Measurements from ENCODE around the gene TECPR2.
"Not testable (repeated sequence)": the region's sequence is repeated elsewhere in the genome, so short reads cannot be mapped to it uniquely, and the experiment has no call there.

The TECPR2 gene

DNA sequence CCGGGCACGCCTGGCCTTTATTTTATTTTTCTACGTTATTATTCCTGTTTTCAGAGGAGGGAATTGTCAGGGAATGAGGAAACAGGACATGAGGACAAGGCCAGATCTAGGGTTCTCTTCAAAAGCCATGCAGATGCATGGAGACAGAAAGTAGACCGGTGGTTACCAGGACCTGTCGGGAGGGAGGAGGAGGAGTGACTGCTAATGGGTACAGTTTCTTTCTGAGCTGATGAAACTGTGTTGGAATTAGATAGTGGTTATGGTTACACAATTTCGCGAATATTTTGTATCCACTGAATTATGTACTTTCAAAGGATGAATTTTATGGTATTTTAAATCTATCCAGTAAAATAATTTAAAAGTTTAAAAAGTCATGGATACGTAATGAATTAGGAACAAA, 31.9 kb upstream of the TECPR2 start:
- DNase-seq (ENCODE audit: low read depth), result no peak

DNA sequence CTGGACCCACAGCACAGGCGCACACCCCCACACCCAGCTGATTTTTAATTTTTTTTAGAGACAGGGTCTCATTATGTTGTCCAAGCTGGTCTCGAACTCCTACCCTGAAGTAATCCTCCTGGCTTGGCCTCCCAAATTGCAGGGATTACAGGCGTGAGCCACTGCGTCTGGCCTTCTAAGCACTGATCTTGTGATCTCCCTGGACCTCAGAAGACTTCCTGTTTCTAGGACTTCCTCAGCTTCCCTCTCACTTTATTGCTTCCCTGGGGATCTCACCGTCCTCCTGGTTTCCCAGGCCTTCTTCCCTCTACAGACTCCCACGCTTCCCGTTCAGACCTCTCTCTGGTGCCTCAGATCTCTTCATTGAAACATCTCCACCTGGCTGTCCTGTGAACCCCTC, 29.4 kb upstream of the TECPR2 start:
- no peak for DNase-seq (ENCODE audit: low read depth)

DNA sequence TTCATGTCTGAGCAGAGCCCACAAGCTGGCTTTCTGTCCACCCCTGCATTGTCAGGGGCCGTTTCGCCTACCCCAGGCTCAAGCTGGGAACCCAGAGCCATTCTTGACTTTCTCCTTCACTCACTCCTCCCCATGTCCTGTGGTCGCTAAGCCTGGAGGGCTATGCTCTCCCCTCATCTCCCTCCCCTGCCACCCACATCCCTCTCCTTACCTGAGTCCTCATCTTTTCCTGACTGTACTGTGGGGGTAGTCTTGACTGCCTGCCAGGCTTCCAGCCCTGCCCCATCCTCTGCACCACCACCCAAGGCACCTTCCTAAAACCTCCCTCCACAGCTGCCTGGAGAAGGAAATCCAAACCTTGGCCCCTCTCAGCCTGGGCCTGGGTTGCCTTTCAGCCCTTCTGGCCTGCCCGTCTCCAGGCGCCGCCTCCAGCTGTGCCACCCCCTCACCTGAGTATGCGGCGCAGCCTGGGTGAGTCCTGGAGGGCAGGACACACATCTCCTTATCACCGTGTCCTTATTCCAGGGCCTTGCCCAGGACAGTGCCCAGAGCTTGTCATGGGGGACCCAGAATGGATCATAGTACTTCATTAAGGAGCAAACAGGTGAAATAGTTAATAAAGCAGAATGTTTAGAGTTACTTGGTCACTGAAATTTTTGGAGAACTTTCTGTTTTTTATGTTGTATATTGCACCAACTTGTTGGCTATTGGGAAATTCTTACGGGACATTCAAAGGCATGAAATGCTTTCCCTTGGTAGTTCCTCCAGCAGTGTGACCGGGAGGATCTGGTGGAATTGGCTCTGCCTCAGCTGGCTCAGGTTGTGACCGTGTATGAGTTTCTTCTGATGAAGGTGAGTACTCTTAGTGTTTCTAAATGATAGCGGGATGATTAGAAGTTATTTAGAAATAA, 28.7 kb upstream of the TECPR2 start:
- no peak for DNase-seq (ENCODE audit: low read depth)

DNA sequence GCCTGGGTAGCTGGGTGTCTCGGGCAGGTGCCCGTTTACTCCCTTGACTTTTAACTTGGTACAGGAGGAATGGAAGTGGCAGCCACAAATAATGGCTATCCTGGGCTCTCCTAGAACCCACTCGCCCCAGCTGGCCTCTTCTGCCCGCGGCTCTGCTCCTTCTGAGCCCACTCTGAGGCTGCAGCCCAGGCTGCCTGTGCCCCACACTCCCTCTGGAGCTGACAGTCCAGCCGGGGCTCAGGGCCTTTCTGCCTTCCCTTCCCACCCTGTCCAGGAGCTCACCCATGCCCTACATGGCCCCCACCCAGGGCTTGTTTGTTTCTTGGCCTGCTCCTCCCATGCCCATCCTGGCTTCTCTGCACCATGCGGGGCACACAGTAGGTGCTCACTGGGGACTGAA, 27.6 kb upstream of the TECPR2 start:
- no peak for DNase-seq (ENCODE audit: low read depth)

DNA sequence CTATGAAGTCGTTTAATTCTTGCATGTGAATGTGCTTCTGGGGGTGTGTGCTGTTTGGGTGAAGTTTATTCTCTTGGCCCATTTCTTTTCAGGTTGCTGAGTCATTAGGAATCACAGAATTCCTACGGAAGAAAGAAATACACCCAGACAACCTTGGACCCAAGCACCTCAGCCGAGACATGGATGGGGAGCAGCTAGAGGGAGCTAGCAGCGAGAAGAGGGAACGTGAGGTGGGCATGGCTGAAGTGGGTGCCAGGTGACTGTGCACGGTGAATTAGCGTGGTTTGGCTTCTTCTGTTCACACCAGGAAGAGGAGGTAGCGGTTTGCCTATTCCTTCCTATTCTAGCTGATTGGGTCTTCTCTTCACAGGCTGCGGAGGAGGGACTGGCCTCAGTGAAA, 24.0 kb upstream of the TECPR2 start:
- no peak for DNase-seq (ENCODE audit: low read depth)

DNA sequence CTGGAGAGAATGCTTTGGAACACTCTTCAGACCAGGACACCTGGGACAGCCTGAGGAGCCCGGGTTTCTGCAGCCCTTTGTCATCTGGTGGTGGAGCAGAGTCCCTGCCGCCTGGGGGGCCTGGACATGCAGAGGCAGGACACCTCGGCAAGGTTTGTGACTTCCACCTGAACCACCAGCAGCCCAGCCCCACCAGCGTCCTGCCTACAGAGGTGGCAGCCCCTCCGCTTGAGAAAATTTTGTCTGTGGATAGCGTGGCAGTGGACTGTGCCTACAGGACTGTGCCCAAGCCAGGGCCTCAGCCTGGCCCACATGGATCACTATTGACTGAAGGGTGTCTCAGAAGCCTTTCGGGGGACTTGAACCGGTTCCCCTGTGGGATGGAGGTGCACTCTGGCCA, 21.2 kb upstream of the TECPR2 start:
- no peak for DNase-seq (ENCODE audit: low read depth)

DNA sequence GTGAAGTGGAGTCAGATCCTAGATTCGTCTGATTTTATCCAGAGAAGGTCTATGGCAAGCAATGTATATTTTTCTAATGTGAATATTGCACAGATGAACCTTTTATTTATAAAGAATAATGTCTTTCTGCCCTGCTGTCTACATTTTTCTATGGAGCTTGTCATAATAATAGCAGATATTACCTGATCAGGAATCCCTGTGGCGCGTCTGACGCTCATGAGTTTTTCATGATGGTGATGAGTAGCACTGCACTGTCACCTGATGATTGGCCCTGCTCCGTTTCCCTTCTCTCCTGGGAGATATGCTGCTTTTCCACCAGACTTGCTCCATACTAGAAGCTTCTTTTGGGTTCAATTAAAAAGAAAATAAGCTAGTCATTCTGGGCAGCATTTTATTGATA, 20.5 kb upstream of the TECPR2 start:
- no peak for DNase-seq (ENCODE audit: low read depth)

DNA sequence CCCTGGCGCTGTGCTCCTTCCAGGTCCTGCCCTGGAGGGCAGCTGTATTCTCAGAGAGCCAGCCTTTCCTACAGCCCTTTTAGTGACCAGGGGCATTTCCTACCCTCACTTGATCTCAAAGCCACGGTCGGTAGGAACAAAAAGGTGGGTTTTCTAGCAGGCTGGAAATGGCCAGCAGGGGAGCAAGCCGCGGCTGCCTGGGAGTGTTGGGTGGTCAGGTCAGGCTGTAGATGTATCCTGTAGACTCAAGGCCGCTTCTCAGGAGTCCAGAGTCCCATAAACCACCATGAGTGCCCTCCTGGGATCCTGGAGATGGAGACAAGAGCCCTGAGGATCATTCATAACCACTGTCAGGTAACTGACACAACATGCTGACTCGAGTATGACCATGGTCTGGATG, 18.7 kb upstream of the TECPR2 start:
- DNase-seq (ENCODE audit: low read depth), result no peak

DNA sequence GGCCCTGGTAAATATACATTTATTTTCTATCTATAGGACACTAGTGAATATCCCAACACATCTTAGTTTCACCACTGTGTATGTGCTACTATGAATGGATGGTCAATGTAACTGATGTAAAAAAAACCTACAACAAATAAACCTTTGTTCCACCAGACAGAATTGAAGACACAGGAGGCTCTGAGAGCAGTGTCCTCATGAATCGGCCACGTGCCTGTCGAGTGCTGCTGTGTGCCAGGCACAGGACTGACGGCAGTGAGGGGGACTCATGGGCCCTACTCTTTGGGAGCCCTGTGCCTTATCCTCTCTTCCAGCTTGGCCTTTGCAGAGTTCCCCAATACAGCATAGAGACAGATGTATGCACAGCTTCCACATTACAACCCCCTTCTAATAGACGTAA, 18.3 kb upstream of the TECPR2 start:
- no peak for DNase-seq (ENCODE audit: low read depth)

DNA sequence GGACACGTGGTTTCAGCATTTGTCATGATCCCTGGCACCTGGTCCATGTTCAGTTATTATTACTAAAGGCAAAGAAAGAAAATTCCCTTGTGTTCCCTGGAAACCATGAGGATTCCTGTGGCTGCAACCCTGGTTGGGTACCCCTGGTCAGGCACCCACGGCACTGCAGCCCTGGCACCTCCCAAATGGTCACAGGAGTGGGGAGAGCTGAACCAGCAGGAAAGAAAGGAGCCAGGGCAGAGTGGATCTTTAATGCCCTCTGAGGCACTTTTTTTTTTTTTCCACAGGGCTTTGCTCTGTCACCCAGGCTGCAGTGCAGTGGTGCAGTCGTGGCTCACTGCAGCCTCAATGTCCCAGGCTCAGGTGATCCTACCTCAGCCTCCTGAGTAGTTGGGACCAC, 17.5 kb upstream of the TECPR2 start:
- no peak for DNase-seq (ENCODE audit: low read depth)

DNA sequence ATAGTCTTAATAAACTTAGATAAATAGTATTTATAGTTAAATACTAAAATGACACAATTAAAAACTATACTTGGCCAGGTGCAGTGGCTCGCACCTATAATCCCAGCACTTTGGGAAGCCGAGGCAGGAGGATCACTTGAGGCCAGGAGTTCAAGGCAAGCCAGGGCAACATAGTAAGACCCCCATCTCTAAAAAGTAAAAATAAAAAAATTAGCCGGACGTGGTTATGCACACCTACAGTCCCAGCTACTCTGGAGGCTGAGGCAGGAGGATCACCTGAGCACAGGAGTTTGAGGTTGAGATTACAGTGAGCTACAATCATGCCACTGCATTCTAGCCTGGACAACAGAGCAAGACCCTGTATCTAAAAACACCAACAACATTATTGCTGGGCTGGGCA, 16.1 kb upstream of the TECPR2 start:
- no peak for DNase-seq (ENCODE audit: low read depth)

DNA sequence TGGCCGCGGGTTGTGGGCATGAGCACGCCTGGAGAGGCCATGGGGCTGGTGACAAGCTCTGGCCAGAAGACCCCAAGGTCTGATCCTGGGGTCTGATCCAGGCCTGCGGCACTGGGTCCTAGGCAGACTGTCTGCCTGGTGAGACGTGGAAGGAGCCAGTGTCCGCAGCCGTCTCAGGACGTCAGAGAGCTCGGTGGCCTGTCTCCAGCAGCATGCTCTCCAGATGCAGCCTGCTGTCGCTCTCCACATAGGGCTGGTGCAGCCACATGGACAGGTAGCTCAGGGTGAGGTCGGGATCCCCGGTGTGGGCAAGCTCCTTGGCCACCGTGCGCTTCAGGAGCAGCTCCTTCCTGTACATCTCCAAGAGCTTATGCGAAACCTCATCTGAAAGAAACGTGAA, 14.4 kb upstream of the TECPR2 start:
- no peak for DNase-seq (ENCODE audit: low read depth)

DNA sequence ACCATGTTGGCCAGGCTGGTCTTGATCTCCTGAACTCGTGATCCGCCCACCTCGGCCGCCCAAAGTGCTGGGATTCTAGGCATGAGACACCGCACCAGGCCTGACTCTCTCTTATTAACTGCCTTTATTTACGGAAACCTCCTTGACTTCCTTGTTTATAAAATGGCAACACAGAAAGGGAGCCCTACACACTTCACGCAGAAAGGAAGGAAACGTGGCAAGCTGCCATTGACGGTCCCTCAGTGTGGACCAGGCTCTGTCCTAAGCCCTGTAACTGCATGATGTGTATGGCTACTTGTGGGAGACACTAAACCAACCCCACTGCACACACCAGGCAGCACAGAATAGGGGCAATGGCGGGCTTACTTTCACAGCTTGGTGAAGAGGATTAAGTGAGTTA, 11.7 kb upstream of the TECPR2 start:
- no peak for DNase-seq (ENCODE audit: low read depth)

DNA sequence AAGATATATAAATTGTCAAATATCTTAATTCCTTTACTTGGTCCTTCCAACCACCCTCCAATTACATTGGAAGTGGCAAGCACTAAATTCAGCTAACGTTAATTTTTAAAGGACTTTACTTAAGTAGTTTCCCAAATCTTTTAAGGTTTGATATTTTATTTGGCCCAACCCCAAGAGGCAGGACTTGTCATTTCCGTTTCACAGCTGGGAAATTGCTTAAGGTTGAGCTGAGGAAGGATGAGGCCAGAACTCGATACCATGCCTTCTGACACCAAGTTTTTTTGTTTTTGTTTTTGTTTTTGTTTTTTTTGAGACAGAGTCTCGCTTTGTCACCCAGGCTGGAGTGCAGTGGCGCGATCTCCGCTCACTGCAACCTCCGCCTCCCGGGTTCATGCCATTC, 11.1 kb upstream of the TECPR2 start:
- DNase-seq (ENCODE audit: low read depth), result not testable (repeated sequence)

DNA sequence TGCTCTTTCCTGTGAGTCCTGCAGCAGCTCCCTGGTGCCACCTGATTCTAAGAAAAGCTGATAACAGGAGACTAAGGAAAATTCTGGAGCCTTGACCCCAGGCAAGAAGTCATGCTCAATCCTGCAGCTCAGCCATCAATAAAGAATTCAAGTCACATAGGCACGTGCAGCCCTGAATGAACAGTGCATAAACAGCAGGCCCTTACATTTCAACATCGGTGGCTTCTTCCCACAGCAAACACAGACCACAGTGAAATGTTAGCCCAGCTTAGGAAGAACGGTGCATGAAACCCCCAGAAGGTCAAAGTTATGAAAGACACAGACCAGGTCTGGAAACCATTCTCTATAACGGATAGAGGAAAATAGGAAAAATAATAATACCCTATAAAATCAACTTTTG, 10.5 kb upstream of the TECPR2 start:
- DNase-seq (ENCODE audit: low read depth), result no peak

DNA sequence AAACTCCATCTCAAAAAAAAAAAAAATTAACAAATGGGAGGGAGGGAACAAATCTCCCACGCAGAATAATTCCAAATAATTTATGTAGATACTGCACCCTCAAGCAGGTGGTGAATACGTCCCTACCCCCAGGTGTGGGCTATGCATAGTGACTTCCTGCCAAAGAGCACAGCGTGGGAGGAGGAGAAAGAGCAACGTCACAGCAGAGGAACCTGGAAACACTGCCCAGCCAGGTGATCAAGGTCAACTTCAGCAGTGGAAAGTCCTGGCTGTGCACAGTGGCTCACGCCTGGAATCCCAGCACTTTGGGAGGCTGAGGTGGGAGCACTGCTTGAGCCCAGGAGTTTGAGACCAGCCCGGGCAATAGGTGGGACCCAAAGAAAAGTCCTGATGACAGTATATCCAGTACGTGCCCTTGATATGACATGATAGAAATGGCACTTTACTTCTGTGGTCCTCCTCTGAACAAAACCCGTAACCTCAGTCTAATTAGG, 9.6 kb upstream of the TECPR2 start:
- no peak for DNase-seq (ENCODE audit: low read depth)

DNA sequence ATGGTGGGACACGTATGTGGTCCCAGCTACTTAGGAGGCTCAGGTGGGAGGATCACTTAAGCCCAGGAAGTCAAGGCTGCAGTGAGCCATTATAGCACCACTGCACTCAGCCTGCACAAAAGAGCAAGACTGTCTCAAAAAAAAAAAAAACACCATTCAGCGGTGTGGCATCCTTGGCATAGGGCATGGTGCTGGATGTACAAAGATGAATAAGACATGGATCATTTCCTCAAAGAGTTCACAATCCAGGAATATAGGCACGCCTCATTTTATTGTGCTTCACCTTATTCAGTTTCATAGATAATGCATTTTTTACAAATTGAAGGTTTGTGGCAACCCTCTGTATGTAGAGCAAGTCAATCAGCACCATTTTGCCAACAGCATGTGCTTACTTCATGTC, 6.5 kb upstream of the TECPR2 start:
- no peak for DNase-seq (ENCODE audit: low read depth)

DNA sequence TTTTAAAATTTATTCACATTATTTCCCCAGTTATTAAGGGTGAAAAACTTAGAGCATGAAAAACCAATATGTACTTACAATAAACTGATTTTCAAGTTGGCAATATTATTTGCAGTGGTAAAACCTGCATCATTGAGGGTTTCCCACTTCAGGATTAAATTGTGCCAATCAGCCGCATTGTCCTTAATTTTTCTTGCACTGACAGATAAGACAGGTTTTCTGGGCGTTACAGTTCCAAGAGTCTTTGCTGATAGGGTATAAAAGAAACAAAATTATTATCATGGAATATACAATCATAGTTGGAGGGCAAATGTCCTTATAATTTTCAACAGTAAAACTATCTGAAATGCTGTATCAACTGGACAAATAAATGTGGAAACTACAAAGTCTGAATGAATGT, 3.4 kb upstream of the TECPR2 start:
- no peak for DNase-seq (ENCODE audit: low read depth)

DNA sequence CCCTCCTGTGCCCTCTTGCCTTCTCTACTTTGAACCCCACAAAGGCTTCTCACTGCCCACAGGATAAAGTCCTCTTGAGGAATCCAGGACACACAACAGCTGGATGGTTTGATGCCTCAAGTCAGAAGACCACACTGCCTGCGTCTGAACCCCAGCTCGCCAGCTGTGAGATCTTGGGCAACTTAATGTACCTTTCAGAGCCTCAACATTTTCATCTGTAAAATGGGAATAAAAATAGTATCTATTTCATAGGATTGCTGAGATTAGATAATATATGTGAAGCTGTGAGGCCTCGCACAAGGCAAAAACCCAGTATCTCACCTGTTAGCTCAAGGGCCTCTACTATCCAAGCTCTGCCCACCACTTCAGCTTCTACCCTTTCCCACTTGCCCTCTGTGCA, 2.4 kb upstream of the TECPR2 start:
- DNase-seq (ENCODE audit: low read depth), result no peak

DNA sequence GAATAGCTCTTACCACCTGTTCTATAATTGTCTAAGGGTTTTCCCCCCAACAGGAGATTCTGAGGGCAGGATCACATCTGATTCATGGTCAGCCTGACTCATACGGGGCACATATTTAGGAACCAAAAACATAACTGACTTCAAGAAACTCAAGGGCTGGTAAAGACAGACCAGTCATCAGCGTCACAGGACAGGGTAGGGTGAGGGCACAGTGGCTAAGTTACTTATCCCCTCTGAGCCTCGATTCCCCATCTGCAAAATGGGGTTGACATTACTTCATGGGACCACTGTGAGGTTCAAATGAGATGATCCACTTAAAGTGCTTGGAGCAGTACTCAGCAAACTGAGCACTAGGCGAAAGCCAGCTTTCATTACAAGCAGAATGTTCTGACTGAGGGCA, 657 bp upstream of the TECPR2 start:
- DNase-seq (ENCODE audit: low read depth), result no peak

DNA sequence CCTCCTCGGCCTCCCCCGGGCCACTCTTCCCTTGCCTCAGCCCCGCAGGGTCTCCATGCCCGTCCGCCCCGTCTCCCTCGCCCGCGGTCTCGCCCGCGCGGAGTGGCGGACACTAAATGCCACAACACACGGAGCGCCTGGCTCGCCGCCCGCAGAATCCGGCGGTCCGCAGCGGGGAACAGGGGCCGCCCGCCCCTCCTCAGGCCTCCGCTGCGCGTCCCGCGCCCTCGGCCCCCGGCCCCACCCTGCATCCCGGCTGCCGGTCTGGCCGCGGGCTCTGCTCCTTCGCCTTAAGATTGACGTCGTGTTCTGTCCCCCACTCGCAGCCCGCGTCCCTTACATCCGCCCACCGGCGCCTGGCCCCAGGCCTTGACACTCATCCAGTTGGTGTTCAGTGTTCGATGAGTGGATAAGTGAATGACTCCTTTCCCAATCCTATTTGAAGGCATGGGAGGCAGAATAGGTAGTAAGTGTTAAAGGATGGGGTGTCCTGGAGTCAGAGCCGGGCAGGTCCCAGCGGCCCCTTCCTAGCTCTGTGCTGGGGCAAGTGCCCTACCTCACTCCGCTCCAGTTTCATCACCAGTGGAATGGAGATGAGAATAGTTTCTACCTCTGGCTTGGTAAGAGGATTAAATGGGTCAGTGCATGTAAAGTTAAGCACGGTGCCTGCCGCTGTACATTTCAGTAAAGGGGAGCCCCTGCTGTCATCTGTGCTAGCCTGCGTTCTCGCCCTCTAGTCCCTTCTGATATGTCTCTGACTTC, 622 bp downstream of the TECPR2 start:
- DNase-seq (ENCODE audit: low read depth), result peak; percentile 6

DNA sequence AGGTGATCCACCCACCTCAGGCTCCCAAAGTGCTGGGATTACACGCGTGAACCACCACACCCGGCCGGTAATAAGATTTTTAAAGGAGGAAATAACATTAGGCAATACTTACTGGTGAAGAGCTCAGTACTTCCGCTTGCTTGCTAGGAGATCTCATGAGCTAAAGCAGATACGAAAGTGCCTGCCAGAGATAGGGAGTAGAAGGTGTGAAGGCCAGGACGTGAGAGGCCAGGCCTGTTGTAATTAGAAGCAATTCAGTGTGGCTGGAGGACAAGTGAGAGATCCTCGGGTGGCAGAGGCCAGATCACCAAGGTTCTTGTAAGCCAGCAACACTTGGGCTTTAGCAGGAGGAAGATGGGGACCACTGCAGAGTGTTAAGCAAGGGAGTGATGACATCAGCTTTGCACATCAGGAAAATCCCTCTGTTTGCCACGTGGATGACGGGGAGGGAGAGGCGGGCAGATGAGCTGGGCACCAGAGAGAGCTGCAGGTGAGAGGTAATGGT, 7.6 kb downstream of the TECPR2 start:
- no peak for DNase-seq (ENCODE audit: low read depth)

DNA sequence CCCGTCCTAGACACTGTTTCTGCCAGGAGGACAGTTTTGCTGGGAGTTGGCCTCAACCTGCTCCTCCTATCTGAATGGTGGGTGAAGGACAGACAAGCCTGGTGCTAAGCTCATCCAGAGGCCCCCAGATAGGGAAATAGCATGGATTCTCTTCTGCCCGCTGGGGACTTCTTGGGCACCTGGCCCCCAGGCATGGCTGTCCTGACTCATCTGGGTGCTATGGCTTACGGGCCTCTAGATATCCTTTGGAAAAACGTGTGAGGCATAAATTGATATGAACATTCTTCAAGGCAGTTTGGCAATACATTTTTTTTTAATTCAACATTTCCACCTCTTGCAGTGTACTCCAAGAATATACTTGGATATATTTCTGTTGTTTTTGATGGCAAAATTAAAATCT, 8.6 kb downstream of the TECPR2 start:
- DNase-seq (ENCODE audit: low read depth), result no peak
